Measurements from ENCODE around the gene C1orf87.

The C1orf87 gene

DNA sequence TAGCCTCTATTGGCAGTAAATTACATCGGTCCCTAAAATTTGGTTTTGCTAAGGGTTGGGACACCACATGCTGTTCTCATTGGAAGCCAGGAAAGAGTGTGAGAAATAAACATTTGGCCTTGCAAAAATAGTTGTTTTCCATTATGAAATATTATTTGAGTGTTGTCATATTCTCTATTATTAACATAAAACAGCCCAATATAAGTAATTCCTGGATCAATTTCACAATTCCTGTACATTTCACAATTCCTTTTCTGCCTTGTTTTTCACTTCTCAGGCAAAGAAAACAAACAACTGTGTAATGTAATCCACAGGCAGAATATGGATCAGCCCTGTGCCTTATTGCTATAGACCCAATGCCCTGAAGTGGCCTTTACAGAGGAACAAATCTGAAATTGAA is 40.5 kb downstream of the C1orf87 start:
- ChIA-PET POLR2A (no interaction called here), CTCF (no interaction called here)
- Histone ChIP-seq H3K4me3 (ENCODE audit: low read depth, low read length) (no peak overlapping the region), H3K4me1 (ENCODE audit: control insufficient read depth, insufficient read depth, low read length) (no peaks in the 10 kb centered on the region), H3K36me3 (ENCODE audit: control insufficient read depth in 2 of 2, insufficient read depth in 1 of 2, low read length in 2 of 2) (no peaks in the 10 kb centered on the region), H3K9me3 (ENCODE audit: control insufficient read depth, insufficient read depth, low read depth, low read length) (no peaks in the 10 kb centered on the region), H3K27ac (ENCODE audit: extremely low read depth, low read depth, low read length) (no peak overlapping the region)
- TF ChIP-seq ZNF629 (tag by site-specific recombination; IDR thresholded peaks at IDR 0.05): no peak
- TF ChIP-seq, protein P1, sequence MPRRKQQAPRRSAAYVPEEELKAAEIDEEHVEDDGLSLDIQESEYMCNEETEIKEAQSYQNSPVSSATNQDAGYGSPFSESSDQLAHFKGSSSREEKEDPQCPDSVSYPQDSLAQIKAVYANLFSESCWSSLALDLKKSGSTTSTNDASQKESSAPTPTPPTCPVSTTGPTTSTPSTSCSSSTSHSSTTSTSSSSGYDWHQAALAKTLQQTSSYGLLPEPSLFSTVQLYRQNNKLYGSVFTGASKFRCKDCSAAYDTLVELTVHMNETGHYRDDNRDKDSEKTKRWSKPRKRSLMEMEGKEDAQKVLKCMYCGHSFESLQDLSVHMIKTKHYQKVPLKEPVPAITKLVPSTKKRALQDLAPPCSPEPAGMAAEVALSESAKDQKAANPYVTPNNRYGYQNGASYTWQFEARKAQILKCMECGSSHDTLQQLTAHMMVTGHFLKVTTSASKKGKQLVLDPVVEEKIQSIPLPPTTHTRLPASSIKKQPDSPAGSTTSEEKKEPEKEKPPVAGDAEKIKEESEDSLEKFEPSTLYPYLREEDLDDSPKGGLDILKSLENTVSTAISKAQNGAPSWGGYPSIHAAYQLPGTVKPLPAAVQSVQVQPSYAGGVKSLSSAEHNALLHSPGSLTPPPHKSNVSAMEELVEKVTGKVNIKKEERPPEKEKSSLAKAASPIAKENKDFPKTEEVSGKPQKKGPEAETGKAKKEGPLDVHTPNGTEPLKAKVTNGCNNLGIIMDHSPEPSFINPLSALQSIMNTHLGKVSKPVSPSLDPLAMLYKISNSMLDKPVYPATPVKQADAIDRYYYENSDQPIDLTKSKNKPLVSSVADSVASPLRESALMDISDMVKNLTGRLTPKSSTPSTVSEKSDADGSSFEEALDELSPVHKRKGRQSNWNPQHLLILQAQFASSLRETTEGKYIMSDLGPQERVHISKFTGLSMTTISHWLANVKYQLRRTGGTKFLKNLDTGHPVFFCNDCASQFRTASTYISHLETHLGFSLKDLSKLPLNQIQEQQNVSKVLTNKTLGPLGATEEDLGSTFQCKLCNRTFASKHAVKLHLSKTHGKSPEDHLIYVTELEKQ (tag by site-specific recombination; IDR thresholded peaks at IDR 0.05; ENCODE audit: borderline replicate concordance): no peak
- no peak for TF ChIP-seq ZNF133 (tag by site-specific recombination; IDR thresholded peaks at IDR 0.05)
- TF ChIP-seq, protein P2, sequence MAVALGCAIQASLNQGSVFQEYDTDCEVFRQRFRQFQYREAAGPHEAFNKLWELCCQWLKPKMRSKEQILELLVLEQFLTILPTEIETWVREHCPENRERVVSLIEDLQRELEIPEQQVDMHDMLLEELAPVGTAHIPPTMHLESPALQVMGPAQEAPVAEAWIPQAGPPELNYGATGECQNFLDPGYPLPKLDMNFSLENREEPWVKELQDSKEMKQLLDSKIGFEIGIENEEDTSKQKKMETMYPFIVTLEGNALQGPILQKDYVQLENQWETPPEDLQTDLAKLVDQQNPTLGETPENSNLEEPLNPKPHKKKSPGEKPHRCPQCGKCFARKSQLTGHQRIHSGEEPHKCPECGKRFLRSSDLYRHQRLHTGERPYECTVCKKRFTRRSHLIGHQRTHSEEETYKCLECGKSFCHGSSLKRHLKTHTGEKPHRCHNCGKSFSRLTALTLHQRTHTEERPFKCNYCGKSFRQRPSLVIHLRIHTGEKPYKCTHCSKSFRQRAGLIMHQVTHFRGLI (tag by site-specific recombination; IDR thresholded peaks at IDR 0.05): no peak
- TF ChIP-seq ZNF175 (tag by site-specific recombination; IDR thresholded peaks at IDR 0.05): no peak
- TF ChIP-seq ZNF37A (tag by site-specific recombination; IDR thresholded peaks at IDR 0.05): no peak
- TF ChIP-seq KLF8 (tag by site-specific recombination; IDR thresholded peaks at IDR 0.05): no peak
- TF ChIP-seq ZSCAN16 (tag by site-specific recombination; IDR thresholded peaks at IDR 0.05): no peak
- TF ChIP-seq EGR2 (tag by site-specific recombination; IDR thresholded peaks at IDR 0.05; ENCODE audit: low read depth): no peak
- TF ChIP-seq, protein P3, sequence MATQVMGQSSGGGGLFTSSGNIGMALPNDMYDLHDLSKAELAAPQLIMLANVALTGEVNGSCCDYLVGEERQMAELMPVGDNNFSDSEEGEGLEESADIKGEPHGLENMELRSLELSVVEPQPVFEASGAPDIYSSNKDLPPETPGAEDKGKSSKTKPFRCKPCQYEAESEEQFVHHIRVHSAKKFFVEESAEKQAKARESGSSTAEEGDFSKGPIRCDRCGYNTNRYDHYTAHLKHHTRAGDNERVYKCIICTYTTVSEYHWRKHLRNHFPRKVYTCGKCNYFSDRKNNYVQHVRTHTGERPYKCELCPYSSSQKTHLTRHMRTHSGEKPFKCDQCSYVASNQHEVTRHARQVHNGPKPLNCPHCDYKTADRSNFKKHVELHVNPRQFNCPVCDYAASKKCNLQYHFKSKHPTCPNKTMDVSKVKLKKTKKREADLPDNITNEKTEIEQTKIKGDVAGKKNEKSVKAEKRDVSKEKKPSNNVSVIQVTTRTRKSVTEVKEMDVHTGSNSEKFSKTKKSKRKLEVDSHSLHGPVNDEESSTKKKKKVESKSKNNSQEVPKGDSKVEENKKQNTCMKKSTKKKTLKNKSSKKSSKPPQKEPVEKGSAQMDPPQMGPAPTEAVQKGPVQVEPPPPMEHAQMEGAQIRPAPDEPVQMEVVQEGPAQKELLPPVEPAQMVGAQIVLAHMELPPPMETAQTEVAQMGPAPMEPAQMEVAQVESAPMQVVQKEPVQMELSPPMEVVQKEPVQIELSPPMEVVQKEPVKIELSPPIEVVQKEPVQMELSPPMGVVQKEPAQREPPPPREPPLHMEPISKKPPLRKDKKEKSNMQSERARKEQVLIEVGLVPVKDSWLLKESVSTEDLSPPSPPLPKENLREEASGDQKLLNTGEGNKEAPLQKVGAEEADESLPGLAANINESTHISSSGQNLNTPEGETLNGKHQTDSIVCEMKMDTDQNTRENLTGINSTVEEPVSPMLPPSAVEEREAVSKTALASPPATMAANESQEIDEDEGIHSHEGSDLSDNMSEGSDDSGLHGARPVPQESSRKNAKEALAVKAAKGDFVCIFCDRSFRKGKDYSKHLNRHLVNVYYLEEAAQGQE (tag by site-specific recombination; IDR thresholded peaks at IDR 0.05): no peak
- no peak for TF ChIP-seq OSR2 (tag by site-specific recombination; IDR thresholded peaks at IDR 0.05)
- TF ChIP-seq ZNF48 (tag by site-specific recombination; IDR thresholded peaks at IDR 0.05): no peak
- no peak for TF ChIP-seq SCRT1 (tag by site-specific recombination; IDR thresholded peaks at IDR 0.05; ENCODE audit: borderline replicate concordance)
- TF ChIP-seq GLIS1 (tag by site-specific recombination; IDR thresholded peaks at IDR 0.05): no peak
- no peak for TF ChIP-seq ZNF558 (tag by site-specific recombination; IDR thresholded peaks at IDR 0.05)
- TF ChIP-seq MYNN (tag by site-specific recombination; IDR thresholded peaks at IDR 0.05; ENCODE audit: borderline replicate concordance): no peak
- TF ChIP-seq, protein P4, sequence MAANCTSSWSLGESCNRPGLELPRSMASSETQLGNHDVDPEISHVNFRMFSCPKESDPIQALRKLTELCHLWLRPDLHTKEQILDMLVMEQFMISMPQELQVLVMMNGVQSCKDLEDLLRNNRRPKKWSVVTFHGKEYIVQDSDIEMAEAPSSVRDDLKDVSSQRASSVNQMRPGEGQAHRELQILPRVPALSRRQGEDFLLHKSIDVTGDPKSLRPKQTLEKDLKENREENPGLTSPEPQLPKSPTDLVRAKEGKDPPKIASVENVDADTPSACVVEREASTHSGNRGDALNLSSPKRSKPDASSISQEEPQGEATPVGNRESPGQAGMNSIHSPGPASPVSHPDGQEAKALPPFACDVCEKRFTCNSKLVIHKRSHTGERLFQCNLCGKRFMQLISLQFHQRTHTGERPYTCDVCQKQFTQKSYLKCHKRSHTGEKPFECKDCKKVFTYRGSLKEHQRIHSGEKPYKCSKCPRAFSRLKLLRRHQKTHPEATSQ (tag by site-specific recombination; IDR thresholded peaks at IDR 0.05): no peak
- no peak for TF ChIP-seq ZBTB20 (tag by site-specific recombination; IDR thresholded peaks at IDR 0.05)
- TF ChIP-seq ZNF324 (tag by site-specific recombination; IDR thresholded peaks at IDR 0.05): no peak

Data from HEK293 (cell line).